Measurements from ENCODE around the gene SHD.

The SHD gene

DNA sequence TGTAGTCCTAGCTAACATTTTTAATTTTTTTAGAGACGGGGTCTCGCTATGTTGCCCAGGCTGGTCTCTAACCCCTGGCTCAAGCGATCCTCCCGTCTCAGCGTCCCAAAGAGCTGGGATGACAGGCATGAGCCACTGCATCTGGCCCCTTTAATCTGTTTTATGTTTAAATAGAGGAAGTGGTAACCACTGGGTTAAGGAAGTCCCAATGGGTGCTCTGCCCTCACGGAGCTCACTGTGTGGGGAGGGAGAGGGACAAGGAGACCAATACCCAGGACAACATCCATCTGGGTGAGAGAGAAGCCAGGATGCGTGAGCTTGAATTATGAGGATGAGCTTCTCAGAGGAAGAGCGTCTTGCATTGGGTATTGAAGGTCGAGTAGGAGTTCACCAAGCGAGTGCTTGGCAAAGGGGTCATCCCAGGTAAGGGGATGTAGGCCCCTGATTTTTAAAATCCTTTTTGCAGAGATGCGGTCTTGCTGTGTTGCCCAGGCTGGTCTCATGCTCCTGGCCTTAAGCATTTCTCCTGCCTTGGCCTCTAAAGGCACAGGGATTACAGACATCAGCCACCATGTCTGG lies 18.4 kb upstream of the SHD start:
- no peak overlapping the region for H2AK5ac ChIP-seq (ENCODE audit: low read depth, low read length)
- H2BK12ac ChIP-seq (ENCODE audit: low read length), result no peak overlapping the region
- no peaks in the 10 kb centered on the region for H3K27me3 ChIP-seq (ENCODE audit: control insufficient read depth in 3 of 3, insufficient read depth in 3 of 3, low read depth in 1 of 3, low read length in 3 of 3)
- peaks cover 6 to 7% of the 10 kb centered on the region in 2 donors for H3K9me3 ChIP-seq (replicated peaks in 1 of 2; ENCODE audit: control insufficient read depth in 2 of 2, insufficient read depth in 1 of 2, low read depth in 1 of 2, low read length in 2 of 2)
- H2AFZ ChIP-seq (ENCODE audit: low read length), result no peak overlapping the region
- no peak for DNase-seq (ENCODE audit: low spot score)
- H2BK120ac ChIP-seq (ENCODE audit: low read depth, low read length), result no peak overlapping the region
- H2BK15ac ChIP-seq (ENCODE audit: low read length), result no peak overlapping the region
- no peak overlapping the region for H3K9ac ChIP-seq (ENCODE audit: low read depth, low read length, poor library complexity)
- no peaks in the 10 kb centered on the region for H3K4me1 ChIP-seq (ENCODE audit: control insufficient read depth in 2 of 2, insufficient read depth in 1 of 2, low read depth in 1 of 2, low read length in 2 of 2)
- H4K8ac ChIP-seq (ENCODE audit: low read depth, low read length), result no peak overlapping the region
- no peak overlapping the region for H4K91ac ChIP-seq (ENCODE audit: low read depth, low read length, poor library complexity)
- no peak overlapping the region for H3K18ac ChIP-seq (ENCODE audit: low read length)
- no CpG with 5 or more reads among the region's 11 CpGs for WGBS, 2 donors (ENCODE audit: extremely low coverage in 2 of 2, insufficient read length in 2 of 2, insufficient replicate concordance in 1 of 2)
- peaks cover 32 to 72% of the 10 kb centered on the region in 2 donors for H3K36me3 ChIP-seq (replicated peaks in 1 of 2; ENCODE audit: control insufficient read depth in 2 of 2, insufficient read depth in 2 of 2, low read length in 2 of 2)
- H3K23ac ChIP-seq (ENCODE audit: low read depth, low read length, poor library complexity), result no peak overlapping the region
- no peak overlapping the region for H3K4ac ChIP-seq (ENCODE audit: low read length)
- no peak overlapping the region for H3K14ac ChIP-seq (ENCODE audit: low read length)
- H3K4me3 ChIP-seq (ENCODE audit: low read length in 2 of 2), result no peak overlapping the region
- no peak overlapping the region for H2BK5ac ChIP-seq (ENCODE audit: low read length)
- peaks cover 2% of the 10 kb centered on the region for H3K79me1 ChIP-seq (ENCODE audit: low read depth, low read length)
- H3K27ac ChIP-seq (replicated peaks; ENCODE audit: low read length), result no peak overlapping the region
- no peak overlapping the region for H3K4me2 ChIP-seq (ENCODE audit: insufficient read depth, low read length, poor library complexity, severe bottlenecking)

DNA sequence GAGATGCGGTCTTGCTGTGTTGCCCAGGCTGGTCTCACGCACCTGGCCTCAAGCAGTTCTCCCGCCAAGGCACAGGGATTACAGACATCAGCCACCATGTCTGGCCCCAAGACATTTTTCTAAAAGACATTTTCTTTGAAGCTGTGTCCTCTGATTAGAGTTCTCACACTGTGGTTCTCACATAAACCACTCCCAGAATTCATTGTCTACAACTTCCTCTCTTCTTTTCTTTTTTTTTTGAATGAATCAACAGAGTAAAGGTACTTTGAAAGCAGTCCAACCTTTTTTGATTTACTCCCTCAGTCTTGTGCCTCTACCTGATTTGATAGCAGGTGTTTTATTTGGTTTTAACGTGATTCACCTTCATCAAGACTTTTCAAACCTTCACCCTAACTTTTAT lies 14.3 kb upstream of the SHD start:
- no peaks in the 10 kb centered on the region for H3K4me1 ChIP-seq (ENCODE audit: control insufficient read depth in 2 of 2, insufficient read depth in 1 of 2, low read depth in 1 of 2, low read length in 2 of 2)
- H2BK5ac ChIP-seq (ENCODE audit: low read length), result no peak overlapping the region
- no peak overlapping the region for H3K18ac ChIP-seq (ENCODE audit: low read length)
- H3K14ac ChIP-seq (ENCODE audit: low read length), result no peak overlapping the region
- H3K36me3 ChIP-seq (replicated peaks in 1 of 2; ENCODE audit: control insufficient read depth in 2 of 2, insufficient read depth in 2 of 2, low read length in 2 of 2), result peaks cover 21 to 58% of the 10 kb centered on the region in 2 donors
- H3K27ac ChIP-seq (replicated peaks; ENCODE audit: low read length), result no peak overlapping the region
- H3K4me3 ChIP-seq (ENCODE audit: low read length in 2 of 2), result no peak overlapping the region
- no CpG with 5 or more reads among the region's 4 CpGs for WGBS, 2 donors (ENCODE audit: extremely low coverage in 2 of 2, insufficient read length in 2 of 2, insufficient replicate concordance in 1 of 2)
- no peak overlapping the region for H3K4me2 ChIP-seq (ENCODE audit: insufficient read depth, low read length, poor library complexity, severe bottlenecking)
- no peak overlapping the region for H2BK12ac ChIP-seq (ENCODE audit: low read length)
- peaks cover 4% of the 10 kb centered on the region for H3K79me1 ChIP-seq (ENCODE audit: low read depth, low read length)
- no peak for DNase-seq (ENCODE audit: low spot score)
- H2AK5ac ChIP-seq (ENCODE audit: low read depth, low read length), result no peak overlapping the region
- H3K27me3 ChIP-seq (ENCODE audit: control insufficient read depth in 3 of 3, insufficient read depth in 3 of 3, low read depth in 1 of 3, low read length in 3 of 3), result no peaks in the 10 kb centered on the region
- H4K91ac ChIP-seq (ENCODE audit: low read depth, low read length, poor library complexity), result no peak overlapping the region
- no peaks in the 10 kb centered on the region for H3K9me3 ChIP-seq (replicated peaks in 1 of 2; ENCODE audit: control insufficient read depth in 2 of 2, insufficient read depth in 1 of 2, low read depth in 1 of 2, low read length in 2 of 2)
- H3K4ac ChIP-seq (ENCODE audit: low read length), result no peak overlapping the region
- H2BK120ac ChIP-seq (ENCODE audit: low read depth, low read length), result no peak overlapping the region
- no peak overlapping the region for H2AFZ ChIP-seq (ENCODE audit: low read length)
- no peak overlapping the region for H3K23ac ChIP-seq (ENCODE audit: low read depth, low read length, poor library complexity)
- H4K8ac ChIP-seq (ENCODE audit: low read depth, low read length), result no peak overlapping the region
- H2BK15ac ChIP-seq (ENCODE audit: low read length), result no peak overlapping the region
- H3K9ac ChIP-seq (ENCODE audit: low read depth, low read length, poor library complexity), result no peak overlapping the region

DNA sequence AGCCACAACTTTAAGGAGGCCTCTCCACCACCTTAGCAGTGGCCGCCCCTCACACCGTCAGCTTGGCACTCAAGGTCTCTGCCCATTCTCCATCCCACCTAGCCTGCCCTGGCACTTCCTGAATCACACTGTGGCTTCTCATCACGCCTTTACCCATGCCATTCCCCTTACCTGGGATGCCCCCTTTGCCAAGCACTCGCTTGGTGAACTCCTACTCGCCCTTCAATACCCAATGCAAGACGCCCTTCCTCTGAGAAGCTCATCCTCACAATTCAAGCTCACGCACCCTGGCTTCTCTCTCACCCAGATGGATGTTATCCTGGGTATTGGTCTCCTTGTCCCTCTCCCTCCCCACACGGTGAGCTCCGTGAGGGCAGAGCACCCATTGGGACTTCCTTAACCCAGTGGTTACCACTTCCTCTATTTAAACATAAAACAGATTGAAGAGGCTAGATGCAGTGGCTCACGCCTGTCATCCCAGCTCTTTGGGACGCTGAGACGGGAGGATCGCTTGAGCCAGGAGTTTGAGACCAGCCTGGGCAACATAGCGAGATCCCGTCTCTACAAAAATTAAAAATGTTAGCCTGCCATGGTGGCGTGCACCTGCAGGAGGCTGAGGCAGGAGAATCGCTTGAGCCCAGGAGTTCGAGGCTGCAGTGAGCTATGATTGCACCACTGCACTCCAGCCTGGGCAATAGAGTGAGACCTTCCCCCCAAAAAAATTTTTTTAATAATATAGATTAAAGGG lies 12.6 kb upstream of the SHD start:
- H3K4ac ChIP-seq (ENCODE audit: low read length), result no peak overlapping the region
- no peak overlapping the region for H3K18ac ChIP-seq (ENCODE audit: low read length)
- no peak overlapping the region for H3K23ac ChIP-seq (ENCODE audit: low read depth, low read length, poor library complexity)
- H3K9ac ChIP-seq (ENCODE audit: low read depth, low read length, poor library complexity), result no peak overlapping the region
- no peak overlapping the region for H3K4me2 ChIP-seq (ENCODE audit: insufficient read depth, low read length, poor library complexity, severe bottlenecking)
- H4K8ac ChIP-seq (ENCODE audit: low read depth, low read length), result no peak overlapping the region
- H2BK15ac ChIP-seq (ENCODE audit: low read length), result no peak overlapping the region
- H3K27ac ChIP-seq (replicated peaks; ENCODE audit: low read length), result no peak overlapping the region
- no peak overlapping the region for H2AK5ac ChIP-seq (ENCODE audit: low read depth, low read length)
- peak overlapping the region in 1 of 2 donors; percentile 20 for H3K4me3 ChIP-seq (ENCODE audit: low read length in 2 of 2)
- no CpG with 5 or more reads among the region's 18 CpGs for WGBS, 2 donors (ENCODE audit: extremely low coverage in 2 of 2, insufficient read length in 2 of 2, insufficient replicate concordance in 1 of 2)
- H3K14ac ChIP-seq (ENCODE audit: low read length), result no peak overlapping the region
- no peak overlapping the region for H4K91ac ChIP-seq (ENCODE audit: low read depth, low read length, poor library complexity)
- H2BK12ac ChIP-seq (ENCODE audit: low read length), result no peak overlapping the region
- H3K79me1 ChIP-seq (ENCODE audit: low read depth, low read length), result peaks cover 4% of the 10 kb centered on the region
- H2AFZ ChIP-seq (ENCODE audit: low read length), result no peak overlapping the region
- H3K36me3 ChIP-seq (replicated peaks in 1 of 2; ENCODE audit: control insufficient read depth in 2 of 2, insufficient read depth in 2 of 2, low read length in 2 of 2), result peaks cover 21 to 48% of the 10 kb centered on the region in 2 donors
- no peak overlapping the region for H2BK5ac ChIP-seq (ENCODE audit: low read length)
- DNase-seq (ENCODE audit: low spot score), result no peak
- H3K9me3 ChIP-seq (replicated peaks in 1 of 2; ENCODE audit: control insufficient read depth in 2 of 2, insufficient read depth in 1 of 2, low read depth in 1 of 2, low read length in 2 of 2), result no peaks in the 10 kb centered on the region
- no peaks in the 10 kb centered on the region for H3K27me3 ChIP-seq (ENCODE audit: control insufficient read depth in 3 of 3, insufficient read depth in 3 of 3, low read depth in 1 of 3, low read length in 3 of 3)
- H3K4me1 ChIP-seq (ENCODE audit: control insufficient read depth in 2 of 2, insufficient read depth in 1 of 2, low read depth in 1 of 2, low read length in 2 of 2), result no peaks in the 10 kb centered on the region
- no peak overlapping the region for H2BK120ac ChIP-seq (ENCODE audit: low read depth, low read length)

DNA sequence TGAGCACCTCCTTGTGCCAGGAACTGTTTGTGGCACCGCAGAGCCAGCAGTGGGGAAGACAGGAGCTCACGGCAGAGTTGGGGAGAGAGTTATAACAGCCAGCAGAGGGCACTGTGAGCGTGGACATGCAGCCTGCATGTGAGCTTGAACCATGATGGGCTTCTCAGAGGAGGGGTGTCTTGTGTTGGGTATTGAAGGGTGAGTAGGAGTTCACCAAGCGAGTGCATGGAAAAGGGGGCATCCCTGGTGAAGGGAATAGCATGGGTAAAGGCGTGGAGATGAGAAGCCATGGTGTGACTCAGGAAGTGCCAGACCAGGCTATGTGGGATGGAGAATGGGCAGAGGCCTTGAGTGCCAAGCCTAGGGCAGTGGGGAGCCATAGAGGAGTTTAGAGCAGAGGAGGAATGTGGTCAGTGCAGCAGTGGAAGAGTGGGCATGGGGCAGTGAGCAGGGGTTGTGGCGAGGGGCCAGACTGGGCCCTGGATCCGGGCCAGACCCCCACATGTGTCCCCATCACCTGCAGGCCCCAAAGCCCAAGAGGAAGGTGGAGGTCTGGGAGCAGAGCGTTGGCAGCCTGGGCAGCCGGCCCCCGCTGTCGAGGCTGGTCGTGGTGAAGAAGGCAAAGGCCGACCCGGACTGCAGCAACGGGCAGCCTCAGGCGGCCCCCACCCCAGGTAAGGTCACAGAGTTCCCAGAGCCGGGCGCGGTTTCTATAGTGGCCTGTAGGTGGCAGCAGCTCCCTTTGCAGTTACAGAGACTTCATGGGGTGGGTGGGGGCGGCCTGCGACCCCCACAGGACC lies 11.8 kb upstream of the SHD start:
- Histone ChIP-seq H4K8ac (ENCODE audit: low read depth, low read length) (no peak overlapping the region), H3K4ac (ENCODE audit: low read length) (no peak overlapping the region), H2AK5ac (ENCODE audit: low read depth, low read length) (peak overlapping the region; percentile 57), H3K4me3 (ENCODE audit: low read length in 2 of 2) (peak overlapping the region in 1 of 2 donors; percentile 3), H3K9me3 (replicated peaks in 1 of 2; ENCODE audit: control insufficient read depth in 2 of 2, insufficient read depth in 1 of 2, low read depth in 1 of 2, low read length in 2 of 2) (no peaks in the 10 kb centered on the region), H3K36me3 (replicated peaks in 1 of 2; ENCODE audit: control insufficient read depth in 2 of 2, insufficient read depth in 2 of 2, low read length in 2 of 2) (peaks cover 18 to 41% of the 10 kb centered on the region in 2 donors), H3K4me2 (ENCODE audit: insufficient read depth, low read length, poor library complexity, severe bottlenecking) (no peak overlapping the region), H3K27ac (replicated peaks; ENCODE audit: low read length) (no peak overlapping the region), H3K14ac (ENCODE audit: low read length) (no peak overlapping the region), H2BK15ac (ENCODE audit: low read length) (peak overlapping the region; percentile 58), H2BK5ac (ENCODE audit: low read length) (peak overlapping the region; percentile 93), H2BK12ac (ENCODE audit: low read length) (no peak overlapping the region), H2AFZ (ENCODE audit: low read length) (no peak overlapping the region), H2BK120ac (ENCODE audit: low read depth, low read length) (no peak overlapping the region), H4K91ac (ENCODE audit: low read depth, low read length, poor library complexity) (no peak overlapping the region), H3K4me1 (ENCODE audit: control insufficient read depth in 2 of 2, insufficient read depth in 1 of 2, low read depth in 1 of 2, low read length in 2 of 2) (no peaks in the 10 kb centered on the region), H3K27me3 (ENCODE audit: control insufficient read depth in 3 of 3, insufficient read depth in 3 of 3, low read depth in 1 of 3, low read length in 3 of 3) (no peaks in the 10 kb centered on the region), H3K18ac (ENCODE audit: low read length) (peak overlapping the region; percentile 64), H3K9ac (ENCODE audit: low read depth, low read length, poor library complexity) (no peak overlapping the region), H3K23ac (ENCODE audit: low read depth, low read length, poor library complexity) (peak overlapping the region; percentile 75), H3K79me1 (ENCODE audit: low read depth, low read length) (peaks cover 4% of the 10 kb centered on the region)
- WGBS, 2 donors (ENCODE audit: extremely low coverage in 2 of 2, insufficient read length in 2 of 2, insufficient replicate concordance in 1 of 2), result no CpG with 5 or more reads among the region's 21 CpGs
- peak; percentile 60 for DNase-seq (ENCODE audit: low spot score)
